Lung microvascular endothelial cell (primary cell): ENCODE measurements around the gene EEF1A1. TPM values are rescaled to one million over a fixed set of nuclear protein-coding genes. Genes with fewer than 3 reads are reported as not detected.
"Not testable (repeated sequence)": the region's sequence is repeated elsewhere in the genome, so short reads cannot be mapped to it uniquely, and the experiment has no call there.

Source experiments
- DNase-seq, 2 donors: peaks; one replicate each; pipeline versions ENCODE4 v3.0.0 to v3.0.0-alpha.2; 2010; ENCODE audit warnings: low read depth in 2 of 2
- total RNA-seq: library from RNA; depleted of rRNA; stranded (reverse); fragments of >200 nt; gene quantifications from 2 replicates; pipeline ENCODE4 v1.2.1, GENCODE V29; 2014

Gene EEF1A1
- total RNA-seq, 1 donor from 2014 or later: 18,972 TPM

- no peak for DNase-seq
These were observed 14.6 kb downstream of the EEF1A1 start for GRCh38 chr6:73506246-73506645.

GRCh38 chr6:73505705-73506104 is 15.1 kb downstream of the EEF1A1 start:
- not testable (repeated sequence) for DNase-seq

- DNase-seq: no peak
These were observed 15.7 kb downstream of the EEF1A1 start for GRCh38 chr6:73505142-73505541.

GRCh38 chr6:73504160-73504559 is 16.7 kb downstream of the EEF1A1 start:
- no peak for DNase-seq

GRCh38 chr6:73503027-73503772 is 17.6 kb downstream of the EEF1A1 start:
- no peak for DNase-seq

- DNase-seq: no peak
These were observed 22.9 kb downstream of the EEF1A1 start for GRCh38 chr6:73497915-73498314.

GRCh38 chr6:73491377-73491776 is 29.5 kb downstream of the EEF1A1 start:
- no peak for DNase-seq

GRCh38 chr6:73487473-73487872 is 33.4 kb downstream of the EEF1A1 start:
- DNase-seq: no peak

- no peak for DNase-seq
These were observed 36.4 kb downstream of the EEF1A1 start for GRCh38 chr6:73484438-73484837.

- DNase-seq: no peak
These were observed 38.9 kb downstream of the EEF1A1 start for GRCh38 chr6:73481969-73482368.

GRCh38 chr6:73477407-73477806 is 43.4 kb downstream of the EEF1A1 start:
- DNase-seq: no peak

- DNase-seq: no peak
These were observed 44.1 kb downstream of the EEF1A1 start for GRCh38 chr6:73476723-73477122.

GRCh38 chr6:73471686-73472290 is 49.0 kb downstream of the EEF1A1 start:
- DNase-seq: no peak

Other genes starting within 250 kb of the EEF1A1 start
- gene DPPA5, start 166.8 kb downstream of the EEF1A1 start, total RNA-seq: not detected in 2 replicates
- gene KHDC3L, start 158.4 kb downstream of the EEF1A1 start, total RNA-seq: not detected in 2 replicates
- gene OOEP, start 151.1 kb downstream of the EEF1A1 start, total RNA-seq: under 0.01 TPM in 1 of 2 replicates, not detected in the other
- gene DDX43, start 126.2 kb downstream of the EEF1A1 start, total RNA-seq: under 0.01 and 0.79 TPM in 2 replicates
- 0.60 and 1.5 TPM in 2 replicates for gene CGAS, start 68.7 kb downstream of the EEF1A1 start, total RNA-seq
- 14.6 and 22.0 TPM in 2 replicates for gene MTO1, start 59.3 kb downstream of the EEF1A1 start, total RNA-seq
- gene SLC17A5, start 133.0 kb upstream of the EEF1A1 start, total RNA-seq: 21.4 and 28.0 TPM in 2 replicates
- 1.2 and 6.5 TPM in 2 replicates for gene CD109, start 175.2 kb upstream of the EEF1A1 start, total RNA-seq